ENCODE results near the gene PSMA7. TPM values are rescaled to one million over a fixed set of nuclear protein-coding genes. Genes with fewer than 3 reads are reported as not detected.

The PSMA7 gene
- total RNA-seq, 1 experiment from 2014 or later, result 702 TPM

- H3K4me3 ChIP-seq (ENCODE audit: low read depth, low read length), result no peak overlapping the region
- H3K27me3 Mint-ChIP-seq (ENCODE audit: insufficient read depth, unreplicated experiment), result no peaks in the 10 kb centered on the region
- CTCF ChIA-PET, result no interaction called here
- no peak for TF ChIP-seq CTCF (IDR thresholded peaks at IDR 0.05; ENCODE audit: insufficient read depth in 1 of 2, low read depth in 1 of 2, low read length in 1 of 2, severe bottlenecking in 1 of 2, unreplicated experiment in 1 of 2)
- H3K36me3 Mint-ChIP-seq (ENCODE audit: insufficient read depth, unreplicated experiment), result peaks cover 60% of the 10 kb centered on the region
- H3K36me3 ChIP-seq (ENCODE audit: control insufficient read depth, insufficient read depth, low read length), result peaks cover 2% of the 10 kb centered on the region; the same call in 1 of the 2 replicates
- no peaks in the 10 kb centered on the region for H3K27me3 ChIP-seq (replicated peaks; ENCODE audit: control insufficient read depth, insufficient read depth, low read length)
- DNase-seq, result no peak
- intact Hi-C loops (cut with micrococcal nuclease; ENCODE audit: unreplicated experiment), result no loop called here
- H3K4me1 ChIP-seq, result peaks cover 30% of the 10 kb centered on the region
- H3K27ac Mint-ChIP-seq (ENCODE audit: unreplicated experiment), result no peak overlapping the region
- BruUV-seq (replicated peaks), result no TSS peak
- no peak overlapping the region for H3K4me3 Mint-ChIP-seq (ENCODE audit: unreplicated experiment)
- peaks cover 12% of the 10 kb centered on the region for H3K9me3 Mint-ChIP-seq (ENCODE audit: unreplicated experiment)
- no peaks in the 10 kb centered on the region for H3K9me3 ChIP-seq
- POLR2A ChIA-PET, result no interaction called here
- peaks cover 26% of the 10 kb centered on the region for H3K4me1 Mint-ChIP-seq (ENCODE audit: low read depth, unreplicated experiment)
Measured at GRCh38 chr20:62151225-62151624, 8.0 kb upstream of the PSMA7 start.

- intact Hi-C loops (cut with micrococcal nuclease; ENCODE audit: unreplicated experiment), result no loop called here
- ChIA-PET CTCF (no interaction called here), POLR2A (no interaction called here)
- H3K4me1 ChIP-seq, result peaks cover 22% of the 10 kb centered on the region
- no peak for TF ChIP-seq CTCF (IDR thresholded peaks at IDR 0.05; ENCODE audit: insufficient read depth in 1 of 2, low read depth in 1 of 2, low read length in 1 of 2, severe bottlenecking in 1 of 2, unreplicated experiment in 1 of 2)
- H3K9me3 ChIP-seq, result no peaks in the 10 kb centered on the region
- Mint-ChIP-seq H3K27me3 (ENCODE audit: insufficient read depth, unreplicated experiment) (no peaks in the 10 kb centered on the region), H3K27ac (ENCODE audit: unreplicated experiment) (peak overlapping the region; percentile 73), H3K4me3 (ENCODE audit: unreplicated experiment) (no peak overlapping the region), H3K36me3 (ENCODE audit: insufficient read depth, unreplicated experiment) (peaks cover 64% of the 10 kb centered on the region), H3K4me1 (ENCODE audit: low read depth, unreplicated experiment) (peaks cover 24% of the 10 kb centered on the region), H3K9me3 (ENCODE audit: unreplicated experiment) (peaks cover 12% of the 10 kb centered on the region)
- no peak overlapping the region for H3K4me3 ChIP-seq (ENCODE audit: low read depth, low read length)
- no TSS peak for BruUV-seq (replicated peaks)
- no peak for DNase-seq
- H3K27me3 ChIP-seq (replicated peaks; ENCODE audit: control insufficient read depth, insufficient read depth, low read length), result no peaks in the 10 kb centered on the region
- peaks cover 2% of the 10 kb centered on the region; the same call in 1 of the 2 replicates for H3K36me3 ChIP-seq (ENCODE audit: control insufficient read depth, insufficient read depth, low read length)
Measured at GRCh38 chr20:62150310-62150575, 7.0 kb upstream of the PSMA7 start.

GRCh38 chr20:62149532-62150309 lies 6.5 kb upstream of the PSMA7 start:
- intact Hi-C loops (cut with micrococcal nuclease; ENCODE audit: unreplicated experiment), result loop anchor here (10.0 kb wide), 1 partner anchor 255 kb away; the partner anchor contains the start of gene CABLES2
- H3K4me1 ChIP-seq, result peaks cover 22% of the 10 kb centered on the region
- H3K27me3 Mint-ChIP-seq (ENCODE audit: insufficient read depth, unreplicated experiment), result no peaks in the 10 kb centered on the region
- POLR2A ChIA-PET, result interaction anchor here (0.9 kb wide), 1 partner anchor 28 kb away, joined by 5 read pairs; the partner anchor contains the start of gene LSM14B
- DNase-seq, result peak; percentile 72 to 87
- no peaks in the 10 kb centered on the region for H3K27me3 ChIP-seq (replicated peaks; ENCODE audit: control insufficient read depth, insufficient read depth, low read length)
- peaks cover 29% of the 10 kb centered on the region for H3K4me1 Mint-ChIP-seq (ENCODE audit: low read depth, unreplicated experiment)
- H3K4me3 ChIP-seq (ENCODE audit: low read depth, low read length), result no peak overlapping the region
- peaks cover 63% of the 10 kb centered on the region for H3K36me3 Mint-ChIP-seq (ENCODE audit: insufficient read depth, unreplicated experiment)
- peaks cover 3% of the 10 kb centered on the region; the same call in 1 of the 2 replicates for H3K36me3 ChIP-seq (ENCODE audit: control insufficient read depth, insufficient read depth, low read length)
- CTCF ChIA-PET, result no interaction called here
- peak overlapping the region; percentile 73 for H3K27ac Mint-ChIP-seq (ENCODE audit: unreplicated experiment)
- no TSS peak for BruUV-seq (replicated peaks)
- peak overlapping the region; percentile 34 for H3K4me3 Mint-ChIP-seq (ENCODE audit: unreplicated experiment)
- TF ChIP-seq CTCF (IDR thresholded peaks at IDR 0.05; ENCODE audit: insufficient read depth in 1 of 2, low read depth in 1 of 2, low read length in 1 of 2, severe bottlenecking in 1 of 2, unreplicated experiment in 1 of 2), result no peak
- no peaks in the 10 kb centered on the region for H3K9me3 ChIP-seq
- peaks cover 12% of the 10 kb centered on the region for H3K9me3 Mint-ChIP-seq (ENCODE audit: unreplicated experiment)
